HG02885 (cell line): ENCODE results near the gene DDX10.
"Not testable (repeated sequence)": the region's sequence is repeated elsewhere in the genome, so short reads cannot be mapped to it uniquely, and the experiment has no call there.

Experiments used
- ATAC-seq: cut with Tn5 transposase; IDR thresholded peaks from one replicate; pipeline ENCODE4 v1.9.1; 2021; ENCODE audit warnings: mild to moderate bottlenecking; ENCODE audit not compliant: unreplicated experiment, poor library complexity

Gene DDX10

DNA sequence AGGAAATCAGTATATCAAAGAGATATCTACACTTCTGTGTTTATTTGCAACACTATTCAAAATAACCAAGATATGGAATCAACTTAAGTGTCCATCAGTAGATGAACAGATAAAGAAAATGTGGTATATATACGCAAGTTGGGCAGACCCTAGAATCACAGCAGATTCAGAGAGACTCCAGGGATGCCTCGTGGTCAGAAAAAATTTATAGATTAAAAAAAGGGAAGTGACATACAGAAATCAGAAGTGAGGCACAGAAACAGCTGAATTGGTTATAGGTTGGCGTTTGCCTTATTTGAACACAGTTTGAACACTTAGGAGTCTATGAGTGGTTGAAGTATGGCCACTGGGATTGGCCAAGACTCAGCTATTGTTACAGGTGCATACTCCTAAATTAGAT lies 10.8 kb upstream of the DDX10 start:
- not testable (repeated sequence) for ATAC-seq

DNA sequence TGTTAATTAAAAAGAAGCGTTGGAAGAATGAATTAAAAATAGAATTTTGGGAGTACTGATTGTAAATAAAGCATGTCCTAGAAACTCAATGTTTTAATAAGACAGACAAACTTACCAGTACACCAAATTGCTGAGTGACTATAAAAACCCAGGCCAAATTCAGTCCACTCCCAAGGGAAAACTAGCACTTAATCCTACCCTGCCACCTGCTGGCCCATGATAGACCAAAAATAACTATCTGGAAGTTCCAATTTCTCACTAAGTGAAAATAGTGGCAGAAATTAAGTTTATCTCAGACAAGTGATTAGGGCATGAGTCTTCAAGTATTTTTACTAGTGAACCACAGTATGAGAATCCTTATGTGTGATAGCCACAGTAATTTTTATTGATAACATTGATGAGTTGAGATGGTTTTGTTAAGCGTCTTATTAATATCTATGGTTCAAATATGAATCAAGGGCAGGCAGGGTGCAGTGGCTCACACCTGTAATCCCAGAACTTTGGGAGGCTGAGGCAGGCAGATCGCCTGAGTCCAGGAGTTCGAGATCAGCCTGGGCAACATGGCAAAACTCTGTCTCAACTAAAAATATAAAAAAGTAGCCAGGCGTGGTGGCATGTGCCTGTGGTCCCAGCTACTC lies 9.8 kb upstream of the DDX10 start:
- ATAC-seq: no peak

DNA sequence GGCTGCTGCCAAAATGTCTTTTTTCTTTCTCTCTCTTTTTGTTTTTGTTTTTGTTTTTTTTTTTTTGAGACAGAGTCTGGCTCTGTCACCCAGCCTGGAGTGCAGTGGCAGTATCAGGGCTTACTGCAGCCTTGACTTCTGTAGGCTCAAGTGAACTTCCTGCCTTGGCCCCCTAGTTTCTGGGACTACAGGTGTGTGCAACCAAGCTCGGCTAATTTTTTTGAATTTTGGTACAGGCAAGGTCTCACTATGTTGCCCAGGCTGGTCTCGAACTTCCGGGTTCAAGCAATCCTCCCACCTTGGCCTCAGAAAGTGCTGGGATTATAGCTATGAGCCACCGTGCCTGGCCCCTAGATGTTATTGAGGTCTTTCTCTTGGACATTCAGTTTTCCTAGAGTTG lies 2.2 kb upstream of the DDX10 start:
- peak; percentile 25 for ATAC-seq

DNA sequence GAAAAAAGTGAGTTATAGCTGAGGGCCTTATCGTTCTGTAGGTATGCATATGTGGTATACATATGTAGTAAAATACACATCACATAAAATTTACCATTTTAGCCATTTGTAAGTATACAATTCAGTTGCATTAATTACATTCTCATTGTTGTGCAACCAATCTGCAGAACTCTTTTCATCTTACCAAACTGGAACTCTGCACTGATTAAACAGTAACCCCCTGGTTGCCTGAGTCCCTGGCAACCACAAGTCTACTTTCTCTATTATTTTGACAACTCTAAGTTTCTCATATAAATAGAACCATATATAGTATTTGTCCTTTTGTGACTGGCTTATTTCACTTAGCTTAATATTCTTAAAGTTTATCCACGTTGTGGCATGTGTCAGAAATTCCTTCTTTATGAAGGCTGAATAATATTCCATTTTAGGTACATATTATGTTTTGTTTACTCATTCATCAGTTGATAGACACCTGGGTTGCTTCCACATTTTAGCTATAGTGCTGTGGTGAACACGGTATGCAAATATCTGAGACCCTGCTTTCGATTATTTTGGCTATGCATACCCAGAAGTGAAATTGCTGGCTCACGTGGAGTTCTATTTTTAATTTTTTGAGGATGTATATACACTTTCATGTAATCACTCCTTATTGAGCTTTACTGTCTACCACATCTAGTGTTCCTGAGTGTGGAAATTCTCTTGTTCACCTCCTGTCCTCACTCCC lies 1.6 kb upstream of the DDX10 start:
- ATAC-seq: peak; percentile 36

DNA sequence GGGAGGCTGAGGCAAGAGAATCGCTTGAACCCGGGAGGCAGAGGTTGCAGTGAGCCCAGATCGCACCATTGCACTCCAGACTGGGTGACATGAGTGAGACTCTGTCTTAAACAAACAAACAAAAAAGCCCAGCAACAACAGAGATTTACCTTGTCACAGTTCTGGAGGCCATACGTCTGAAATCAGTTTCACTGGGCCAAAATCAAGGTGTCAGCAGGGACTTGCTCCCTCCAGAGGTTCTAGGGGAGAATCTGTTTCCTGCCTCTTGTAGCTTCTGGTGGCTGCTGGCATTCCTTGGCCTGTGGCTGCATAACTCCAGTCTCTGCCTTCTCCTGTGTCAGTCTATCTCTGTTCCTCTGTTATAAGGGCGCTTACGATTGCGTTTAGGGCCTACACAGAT lies 1.5 kb downstream of the DDX10 start:
- ATAC-seq: no peak

DNA sequence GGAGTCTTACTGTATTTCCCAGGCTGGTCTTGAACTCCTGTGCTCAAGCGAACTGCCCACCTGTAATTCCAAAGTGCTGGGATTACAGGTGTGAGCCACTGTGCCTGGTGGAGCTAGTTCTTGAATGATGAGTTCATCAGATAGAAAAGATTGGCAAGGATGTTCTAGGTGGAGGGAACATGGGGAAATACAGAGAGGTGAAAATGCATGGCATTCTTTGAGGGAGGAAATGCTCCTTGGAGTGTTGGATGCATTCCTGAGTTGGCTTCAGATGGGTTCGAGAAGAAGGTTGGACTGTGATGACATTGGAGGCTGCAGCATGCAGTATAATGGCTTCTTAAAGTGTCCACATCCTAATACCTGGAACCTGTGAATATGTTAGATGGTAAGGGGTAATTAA lies 4.4 kb downstream of the DDX10 start:
- no peak for ATAC-seq

DNA sequence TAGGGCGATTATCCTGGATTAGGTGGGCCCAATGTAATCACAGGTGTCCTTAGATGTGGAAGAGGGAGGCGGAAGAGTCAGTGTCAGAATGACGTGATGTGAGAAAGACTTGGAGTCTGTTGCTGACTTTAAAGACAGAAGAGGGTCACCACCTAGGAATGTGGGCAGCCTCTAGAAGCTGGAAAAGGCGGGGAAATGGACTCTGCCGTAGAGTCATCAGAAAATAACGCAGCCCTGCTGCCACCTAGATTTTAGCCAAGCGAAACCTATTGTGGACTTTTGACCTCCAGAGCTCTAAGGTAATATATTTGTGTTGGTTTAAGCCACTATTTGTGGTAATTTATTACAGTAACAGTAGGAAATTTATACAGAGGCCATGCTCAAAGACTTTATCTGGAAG lies 4.8 kb downstream of the DDX10 start:
- no peak for ATAC-seq

DNA sequence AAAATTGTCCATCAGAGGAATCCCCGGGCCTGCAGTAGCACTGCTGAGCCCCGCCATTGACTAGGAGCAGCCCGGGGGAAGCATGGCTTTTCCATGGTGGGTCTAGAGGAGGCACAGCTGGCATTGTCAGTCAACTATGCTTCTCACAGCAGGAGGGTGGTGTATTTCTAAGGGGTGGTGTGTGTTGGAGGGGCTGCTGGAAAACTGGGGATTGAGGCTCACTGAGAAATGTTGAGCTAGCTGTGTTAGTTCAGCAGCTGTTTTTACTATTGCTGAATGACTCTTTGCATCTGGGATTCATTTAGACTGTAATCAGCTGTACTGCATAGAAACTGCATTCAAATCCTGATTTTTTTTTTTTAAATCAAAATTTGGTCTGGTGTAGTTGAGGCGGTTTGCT lies 5.6 kb downstream of the DDX10 start:
- no peak for ATAC-seq

DNA sequence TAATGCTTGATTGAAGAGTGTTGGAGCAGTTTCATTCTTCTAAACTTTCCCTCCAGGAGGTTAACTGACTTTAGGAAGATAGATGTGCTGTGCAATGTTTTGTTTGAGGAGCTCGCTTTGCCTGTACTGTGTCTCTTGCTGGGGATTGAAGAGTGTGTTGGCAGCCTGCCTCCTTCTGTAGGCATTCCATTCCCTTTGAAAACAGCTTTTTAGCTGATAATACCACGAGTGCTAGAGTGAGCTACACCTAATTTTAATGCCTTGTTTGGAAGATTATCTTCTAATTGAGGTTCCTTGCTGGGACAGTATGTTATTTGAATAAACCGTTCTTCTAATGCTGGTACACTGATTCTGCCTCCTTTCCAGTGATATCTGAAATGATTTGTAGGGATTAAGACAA lies 7.2 kb downstream of the DDX10 start:
- no peak for ATAC-seq

DNA sequence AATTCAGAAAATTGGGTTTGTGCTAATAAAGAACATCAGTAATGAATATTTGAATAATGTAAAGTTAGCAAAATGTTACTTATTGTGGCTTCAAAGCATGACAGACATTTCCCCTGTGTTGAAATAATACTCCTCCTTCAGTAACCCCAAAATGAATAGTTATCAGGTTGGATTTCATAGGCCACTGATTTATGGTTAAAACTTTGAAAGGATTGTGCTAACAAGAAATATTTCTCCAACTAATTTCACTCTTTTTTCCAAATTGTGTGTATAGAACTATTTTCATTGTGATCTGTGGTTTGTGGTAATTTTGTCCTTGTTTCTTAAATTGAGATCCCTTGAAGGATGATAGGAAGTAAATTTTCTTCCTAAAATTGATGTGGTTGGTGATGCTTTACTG lies 7.9 kb downstream of the DDX10 start:
- ATAC-seq: no peak

DNA sequence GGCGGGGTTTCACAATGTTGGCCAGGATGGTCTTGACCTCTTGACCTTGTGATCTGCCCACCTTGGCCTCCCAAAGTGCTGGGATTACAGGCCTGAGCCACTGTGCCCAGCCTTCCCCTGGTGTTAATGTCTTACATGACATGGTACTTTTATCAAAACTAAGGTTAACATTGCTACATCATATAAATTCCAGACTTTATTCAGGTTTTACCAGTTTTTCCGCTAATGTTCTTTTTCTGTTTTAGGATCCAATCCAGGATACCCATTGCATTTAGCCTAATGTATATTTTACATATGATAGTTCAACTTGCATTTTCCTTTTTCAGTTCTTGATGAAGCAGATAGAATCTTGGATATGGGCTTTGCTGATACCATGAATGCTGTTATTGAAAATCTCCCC lies 14.2 kb downstream of the DDX10 start:
- no peak for ATAC-seq

DNA sequence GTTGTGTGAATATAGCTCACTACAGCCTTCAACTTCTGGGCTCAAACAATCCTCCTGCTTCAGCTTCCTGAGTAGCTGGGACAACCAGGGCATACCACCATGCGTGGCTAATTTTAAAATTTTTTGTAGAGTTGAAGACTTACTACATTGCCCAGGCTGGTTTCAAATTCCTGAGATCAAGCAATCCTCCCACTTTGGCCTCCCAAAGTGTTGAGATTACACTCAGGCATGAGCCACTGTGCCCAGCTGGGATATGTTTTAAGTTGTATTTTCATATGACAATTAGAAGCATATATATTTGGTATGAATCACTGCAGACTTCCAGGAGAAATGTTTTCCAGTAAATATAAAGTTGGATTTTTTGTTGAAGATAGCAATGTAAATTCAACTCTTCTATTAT lies 15.4 kb downstream of the DDX10 start:
- no peak for ATAC-seq

DNA sequence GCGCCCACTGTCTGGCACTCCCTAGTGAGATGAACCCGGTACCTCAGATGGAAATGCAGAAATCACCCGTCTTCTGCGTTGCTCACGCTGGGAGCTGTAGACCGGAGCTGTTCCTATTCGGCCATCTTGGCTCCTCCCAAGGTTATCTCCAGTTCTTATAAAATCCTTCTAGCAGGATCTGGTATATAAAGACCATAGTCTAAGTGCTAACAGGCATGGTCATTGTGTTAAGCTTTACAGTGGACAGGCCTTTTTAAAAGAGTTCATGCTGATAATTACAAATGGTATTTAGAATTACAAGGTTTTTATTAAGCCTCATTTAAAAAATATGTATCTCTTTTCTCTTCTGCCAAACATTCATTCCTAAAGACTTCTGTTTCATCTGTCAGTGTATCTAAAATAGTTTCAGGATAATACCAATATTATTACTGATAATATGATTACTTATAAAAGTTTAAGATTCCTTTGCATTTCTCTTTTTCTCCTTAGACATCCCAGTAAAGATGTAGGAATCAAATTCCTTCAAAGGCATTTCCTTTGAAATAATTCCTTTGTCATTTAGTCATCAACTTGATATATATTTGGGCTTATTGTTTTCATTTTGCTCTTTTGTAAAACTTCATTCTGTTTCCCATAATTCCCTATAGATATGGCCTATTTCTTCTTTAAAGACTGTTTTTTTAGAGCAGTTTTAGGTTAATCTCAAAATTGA lies 20.7 kb downstream of the DDX10 start:
- no peak for ATAC-seq

DNA sequence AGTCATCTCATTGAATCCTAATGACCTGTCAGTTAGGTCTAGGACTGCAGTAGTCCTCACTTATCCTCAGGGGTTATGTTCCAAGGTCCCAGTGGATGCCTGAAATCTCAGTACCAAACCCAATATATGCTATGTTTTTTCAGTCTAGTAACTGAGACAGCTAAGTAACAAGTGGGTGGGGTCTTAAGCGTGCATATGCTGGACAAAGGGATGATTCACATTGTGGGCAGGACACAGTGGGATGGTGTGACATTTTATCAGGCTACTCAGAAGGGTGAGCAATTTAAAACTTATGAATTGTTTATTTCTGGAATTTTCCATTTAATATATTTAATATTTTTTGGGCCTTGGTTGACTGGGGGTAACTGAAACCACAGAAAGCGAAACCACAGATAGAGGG lies 29.0 kb downstream of the DDX10 start:
- ATAC-seq: no peak

DNA sequence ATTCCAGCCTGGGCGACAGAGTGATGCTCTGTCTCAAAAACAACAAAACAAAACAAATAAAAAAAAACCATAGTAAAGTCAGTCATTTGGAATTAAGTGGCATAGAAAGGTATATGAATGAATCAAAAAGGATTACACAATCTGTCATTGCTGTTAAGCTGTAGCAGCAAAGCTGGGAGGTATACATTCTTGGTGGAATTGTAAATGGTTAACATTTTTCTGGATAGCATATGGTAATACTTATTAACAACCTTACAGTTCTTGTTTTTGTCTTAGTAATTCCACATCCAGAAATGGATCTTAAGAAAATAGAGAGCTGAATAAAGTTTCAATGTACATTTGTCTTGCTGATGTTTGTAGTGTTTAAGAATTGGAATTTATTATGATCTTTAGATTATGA lies 30.0 kb downstream of the DDX10 start:
- no peak for ATAC-seq

DNA sequence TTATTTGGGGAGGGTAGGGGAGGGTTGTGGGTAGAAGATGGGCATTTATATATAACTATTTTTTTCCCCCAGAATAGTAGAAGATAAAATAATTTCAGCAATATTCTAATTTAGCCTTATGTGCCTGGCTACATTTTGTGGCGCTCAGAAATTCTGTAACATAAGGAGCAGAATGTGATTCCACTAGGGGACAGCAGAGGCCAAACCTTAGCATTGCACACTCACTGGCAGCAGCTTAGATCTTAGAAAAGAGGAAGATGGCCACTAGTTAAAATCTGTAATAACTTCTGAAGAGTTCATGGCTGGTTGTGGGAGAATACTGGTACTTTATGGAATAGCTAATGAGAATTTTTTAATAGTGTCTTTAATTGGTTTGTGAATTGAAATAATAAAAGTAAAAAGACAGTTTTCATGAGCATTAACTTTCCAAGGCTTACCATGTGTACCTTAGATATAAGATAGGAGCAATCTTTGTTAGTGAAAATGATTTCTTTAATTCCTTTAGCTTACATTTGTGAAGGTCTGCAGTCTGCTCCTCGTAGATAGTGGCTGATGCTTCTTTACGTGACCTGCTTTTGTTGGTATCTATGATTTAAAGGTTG lies 33.1 kb downstream of the DDX10 start:
- ATAC-seq: peak; percentile 87

DNA sequence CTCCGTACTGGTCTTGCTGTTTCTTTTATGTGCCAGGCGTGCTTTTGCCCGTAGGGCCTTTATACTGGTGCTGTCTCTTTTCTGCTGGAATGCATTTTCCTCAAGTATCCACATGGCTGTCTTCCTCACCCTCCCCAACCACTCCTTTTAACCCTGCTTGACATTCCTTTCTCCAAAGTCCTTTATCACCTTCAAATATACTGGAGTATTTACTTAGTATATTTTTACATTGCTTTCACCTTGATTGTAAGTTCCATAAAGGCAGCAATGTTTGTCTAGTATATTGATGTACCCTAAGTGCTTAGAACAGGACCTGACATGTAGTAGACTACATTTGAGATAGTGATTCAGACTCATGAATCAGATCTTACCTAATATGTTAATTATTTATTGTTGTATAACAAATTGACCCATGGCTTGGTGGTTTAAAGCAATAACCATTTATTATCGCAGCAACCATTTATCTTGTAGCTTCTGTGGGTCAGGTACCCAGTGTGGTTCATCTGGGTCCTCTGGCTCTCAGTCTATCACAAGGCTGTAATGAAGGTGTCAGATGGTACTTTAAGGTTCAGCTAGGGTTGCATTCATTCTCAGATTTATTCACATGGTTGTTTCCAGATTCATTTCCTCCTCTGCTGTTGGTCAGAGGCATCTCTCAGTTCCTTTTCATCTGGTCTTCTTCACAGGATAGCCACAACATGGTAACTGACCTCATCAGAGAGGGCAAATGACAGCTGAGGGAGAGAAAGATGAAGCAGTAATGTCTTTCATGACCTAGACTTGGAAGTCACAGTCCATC lies 34.2 kb downstream of the DDX10 start:
- peak; percentile 80 for ATAC-seq

DNA sequence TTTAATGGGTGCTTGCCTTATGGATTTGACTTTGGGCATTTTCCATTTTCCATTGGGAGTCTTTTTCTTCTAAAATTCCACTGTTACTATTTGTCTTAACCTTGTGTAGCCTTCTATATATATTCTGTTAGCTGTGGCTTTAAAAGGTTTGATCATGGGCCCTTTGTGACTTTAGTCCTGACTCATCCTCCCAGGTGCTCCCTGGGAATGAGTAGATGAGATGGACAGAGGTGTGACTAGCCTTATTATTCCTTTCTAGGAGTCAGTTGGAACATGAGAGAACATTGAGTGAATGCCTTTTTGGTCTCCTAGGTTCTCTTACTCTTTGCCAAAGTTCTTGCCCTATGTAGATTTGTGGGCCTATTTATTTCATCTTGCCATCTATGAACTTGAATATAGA lies 39.0 kb downstream of the DDX10 start:
- ATAC-seq: no peak

DNA sequence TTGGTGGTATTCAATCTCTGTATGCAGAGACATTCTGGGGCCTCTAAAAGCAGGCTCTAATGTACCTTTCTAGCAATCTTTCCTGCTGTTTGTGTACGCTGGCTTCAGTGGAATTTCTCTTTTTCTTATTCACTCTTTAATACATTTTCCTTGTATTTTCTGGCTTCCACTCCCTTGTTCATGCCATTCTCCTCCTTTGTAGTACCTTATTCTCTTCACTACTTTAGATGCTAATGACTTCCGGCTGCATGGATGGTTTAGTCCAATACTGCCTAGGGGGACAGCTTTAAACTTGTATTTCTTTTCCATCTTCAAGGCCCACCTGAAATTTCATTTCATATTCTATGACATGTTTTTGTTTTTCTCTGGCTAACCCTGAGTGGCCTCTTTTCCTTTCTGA lies 40.2 kb downstream of the DDX10 start:
- ATAC-seq: no peak

DNA sequence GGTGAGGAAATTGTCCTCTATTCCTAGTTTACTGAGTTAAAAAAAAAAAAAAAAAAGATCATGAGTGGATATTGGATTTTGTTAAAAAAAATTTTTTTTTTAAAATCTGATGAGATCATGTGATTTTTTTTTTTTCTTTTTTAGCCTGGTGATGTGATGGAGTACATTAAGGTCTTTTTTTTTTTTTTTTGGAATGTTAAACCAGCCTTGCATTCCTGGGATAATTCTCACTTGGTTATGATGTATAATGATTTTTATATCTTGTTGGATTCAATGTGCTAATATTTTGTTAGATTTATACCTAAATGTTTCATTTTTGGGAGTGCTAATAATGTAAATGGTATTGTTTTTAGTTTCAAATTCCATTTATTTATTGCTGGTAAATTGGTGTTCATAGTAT lies 43.3 kb downstream of the DDX10 start:
- ATAC-seq: no peak

DNA sequence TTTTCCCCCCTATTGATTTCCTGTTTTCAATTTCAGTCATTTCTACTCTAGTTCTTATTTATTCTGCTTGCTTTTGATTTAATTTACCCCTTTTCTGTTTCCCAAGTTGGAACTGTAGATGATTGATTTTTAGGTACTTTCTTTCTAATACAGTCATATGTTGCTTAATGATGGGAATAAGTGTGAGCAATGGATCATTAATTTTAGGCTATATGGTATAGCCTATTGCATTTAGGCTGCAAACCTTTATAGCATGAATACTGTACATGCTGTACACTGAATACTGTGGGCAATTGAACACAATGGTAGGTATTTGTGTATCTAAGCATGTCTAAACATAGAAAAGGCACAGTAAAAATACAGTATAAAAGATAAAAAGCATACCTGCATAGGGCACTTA lies 44.9 kb downstream of the DDX10 start:
- ATAC-seq: no peak
